Choroid plexus epithelial cell (primary cell): Measurements from ENCODE around the gene IRX5.

Source experiments
- DNase-seq: peaks from one replicate; pipeline ENCODE4 v3.0.0-alpha.2; 2010; ENCODE audit warnings: low read depth
- H3K4me3 ChIP-seq: 2 replicates; pipeline ENCODE4 v1.5.1; 2011; ENCODE audit warnings: low read depth, mild to moderate bottlenecking, control low read depth, low read length, moderate library complexity
- CTCF ChIP-seq: conservative IDR thresholded peaks from 2 replicates; pipeline ENCODE4 v1.5.1; 2011; ENCODE audit warnings: low read depth, mild to moderate bottlenecking, control low read depth, inconsistent platforms, low read length, moderate library complexity

The IRX5 gene

GRCh38 chr16:54897930-54898329 is 32.7 kb upstream of the IRX5 start:
- H3K4me3 ChIP-seq = no peak overlapping the region
- TF ChIP-seq CTCF = no peak
- no peak for DNase-seq

GRCh38 chr16:54901606-54902005 is 29.1 kb upstream of the IRX5 start:
- DNase-seq = no peak
- no peak overlapping the region for H3K4me3 ChIP-seq
- TF ChIP-seq CTCF = no peak

GRCh38 chr16:54903047-54903446 is 27.6 kb upstream of the IRX5 start:
- DNase-seq = no peak
- H3K4me3 ChIP-seq = no peak overlapping the region
- no peak for TF ChIP-seq CTCF

GRCh38 chr16:54911079-54911478 is 19.6 kb upstream of the IRX5 start:
- no peak for TF ChIP-seq CTCF
- H3K4me3 ChIP-seq = no peak overlapping the region
- DNase-seq = no peak

- no peak for TF ChIP-seq CTCF
- DNase-seq = no peak
- H3K4me3 ChIP-seq = no peak overlapping the region
Measured at GRCh38 chr16:54912720-54913119, 17.9 kb upstream of the IRX5 start.

- DNase-seq = peak; percentile 14
- no peak overlapping the region for H3K4me3 ChIP-seq
- TF ChIP-seq CTCF = no peak
Measured at GRCh38 chr16:54921206-54921824, 9.3 kb upstream of the IRX5 start.

- no peak for DNase-seq
- no peak for TF ChIP-seq CTCF
- no peak overlapping the region for H3K4me3 ChIP-seq
Measured at GRCh38 chr16:54923055-54923473, 7.6 kb upstream of the IRX5 start.
